HAP-1 (cell line): Measurements from ENCODE around the gene TCF7L1.
"Not testable (repeated sequence)": the region's sequence is repeated elsewhere in the genome, so short reads cannot be mapped to it uniquely, and the experiment has no call there.

Experiments used
- DNase-seq, 2 experiments: peaks; one replicate each; pipeline ENCODE4 v3.0.0-alpha.2; 2016 to 2020; ENCODE audit warnings: low spot score in 2 of 2
- H3K27me3 ChIP-seq: fragments of 250-450 bp; sonication (Bioruptor Pico); 2 replicates; pipeline ENCODE4 v1.5.1; 2020; ENCODE audit warnings: low read depth, mild to moderate bottlenecking, moderate library complexity
- H3K36me3 ChIP-seq: fragments of 250-450 bp; sonication (Bioruptor Pico); replicated peaks from 2 replicates; pipeline ENCODE4 v1.5.1; 2020; ENCODE audit warnings: mild to moderate bottlenecking
- H3K4me1 ChIP-seq: fragments of 250-450 bp; sonication (Bioruptor Pico); 2 replicates; pipeline ENCODE4 v1.5.1; 2020; ENCODE audit warnings: mild to moderate bottlenecking
- H3K4me3 ChIP-seq: fragments of 250-450 bp; sonication (Bioruptor Pico); 2 replicates; pipeline ENCODE4 v1.5.1; 2020; ENCODE audit warnings: mild to moderate bottlenecking, moderate library complexity
- H3K9me3 ChIP-seq: fragments of 250-450 bp; sonication (Bioruptor Pico); 2 replicates; pipeline ENCODE4 v1.5.1; 2020; ENCODE audit warnings: mild to moderate bottlenecking, moderate library complexity
- in situ Hi-C: fragments of 300-500 bp; cut with MboI; formaldehyde crosslinking; loops from 3 replicates; pipeline ENCODE4 v1.14.3; 2020; ENCODE audit warnings: low sequenced_read_pairs, inconsistent platforms, mixed read lengths

The TCF7L1 gene

DNA sequence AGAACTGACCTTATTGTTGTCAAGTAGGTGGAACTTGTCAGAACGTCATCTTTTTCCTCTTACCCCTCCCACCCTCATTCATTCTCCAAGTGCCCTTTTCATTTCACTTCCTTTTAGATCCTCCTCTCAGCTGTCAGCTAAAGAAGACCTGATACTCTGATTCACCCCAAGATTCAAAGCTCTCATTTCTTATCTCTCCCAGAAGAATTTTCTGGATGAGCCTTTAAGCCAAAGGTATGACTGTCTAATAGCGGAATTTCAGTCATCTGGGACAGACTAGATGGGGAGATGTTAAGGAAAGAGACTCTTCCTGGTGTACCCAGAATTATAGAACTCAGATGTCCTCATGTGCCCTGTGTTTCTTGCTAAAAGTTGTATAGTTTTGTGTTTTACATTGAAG is 53.9 kb downstream of the TCF7L1 start:
- Histone ChIP-seq H3K9me3 (no peaks in the 10 kb centered on the region), H3K4me3 (no peak overlapping the region), H3K4me1 (no peaks in the 10 kb centered on the region), H3K27me3 (no peaks in the 10 kb centered on the region), H3K36me3 (no peaks in the 10 kb centered on the region)
- in situ Hi-C loops: no loop called here
- DNase-seq: no peak

DNA sequence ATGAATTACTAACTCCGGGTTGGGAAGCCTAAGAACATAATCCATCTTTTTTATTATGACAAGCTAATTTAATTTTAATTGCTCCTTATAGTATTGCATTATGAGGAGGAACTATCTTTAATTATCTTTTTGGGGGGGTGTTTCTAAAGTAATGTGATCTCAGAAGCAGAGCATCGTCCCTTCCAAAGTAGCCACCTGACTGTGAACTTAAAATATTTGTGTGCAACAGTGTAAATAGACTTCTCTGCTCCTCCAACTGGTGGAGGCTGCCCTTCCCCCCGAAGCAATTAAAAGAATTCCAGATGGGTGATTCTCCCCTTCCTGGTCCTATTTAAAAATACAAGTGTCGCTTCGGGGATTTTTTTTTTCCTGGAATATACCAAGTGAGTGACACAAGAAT is 55.7 kb downstream of the TCF7L1 start:
- no peaks in the 10 kb centered on the region for H3K4me1 ChIP-seq
- H3K9me3 ChIP-seq: no peaks in the 10 kb centered on the region
- DNase-seq: no peak
- no peaks in the 10 kb centered on the region for H3K27me3 ChIP-seq
- no peaks in the 10 kb centered on the region for H3K36me3 ChIP-seq
- no peak overlapping the region for H3K4me3 ChIP-seq
- in situ Hi-C loops: no loop called here

DNA sequence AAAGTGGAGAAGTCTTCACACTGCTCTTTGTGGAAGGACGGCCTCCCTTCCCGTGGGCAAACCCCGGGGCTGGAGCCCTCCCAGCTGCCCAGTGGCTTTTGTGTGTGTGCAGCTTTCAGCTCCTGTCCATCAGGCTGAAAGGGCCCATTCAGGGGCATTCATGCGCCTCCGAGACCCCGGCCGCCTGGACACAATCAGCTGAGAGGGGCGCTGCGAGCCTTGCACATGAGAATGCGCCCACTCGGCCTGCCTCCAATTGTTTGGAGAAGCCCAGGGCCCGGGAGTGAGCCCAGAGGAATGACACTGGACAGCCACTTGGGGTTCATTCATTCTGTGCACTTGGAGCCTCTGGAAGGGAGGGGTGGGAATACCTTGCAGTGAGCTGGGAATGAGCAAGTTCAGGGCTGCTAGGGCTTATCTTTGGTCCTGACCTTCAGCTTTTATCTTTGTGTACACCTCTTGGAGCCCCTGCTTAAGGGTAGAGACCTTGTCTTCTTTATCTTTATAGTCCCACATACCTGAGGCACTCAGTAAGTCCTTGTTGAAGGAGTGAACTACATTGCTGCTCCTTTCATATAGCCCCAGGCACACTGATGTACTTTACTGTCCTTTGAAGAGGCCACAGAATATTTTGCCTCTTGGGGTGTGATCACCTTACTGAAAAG is 56.5 kb downstream of the TCF7L1 start:
- H3K9me3 ChIP-seq: no peaks in the 10 kb centered on the region
- H3K36me3 ChIP-seq: no peaks in the 10 kb centered on the region
- no peak overlapping the region for H3K4me3 ChIP-seq
- no peaks in the 10 kb centered on the region for H3K4me1 ChIP-seq
- no peak for DNase-seq
- in situ Hi-C loops: no loop called here
- no peaks in the 10 kb centered on the region for H3K27me3 ChIP-seq

DNA sequence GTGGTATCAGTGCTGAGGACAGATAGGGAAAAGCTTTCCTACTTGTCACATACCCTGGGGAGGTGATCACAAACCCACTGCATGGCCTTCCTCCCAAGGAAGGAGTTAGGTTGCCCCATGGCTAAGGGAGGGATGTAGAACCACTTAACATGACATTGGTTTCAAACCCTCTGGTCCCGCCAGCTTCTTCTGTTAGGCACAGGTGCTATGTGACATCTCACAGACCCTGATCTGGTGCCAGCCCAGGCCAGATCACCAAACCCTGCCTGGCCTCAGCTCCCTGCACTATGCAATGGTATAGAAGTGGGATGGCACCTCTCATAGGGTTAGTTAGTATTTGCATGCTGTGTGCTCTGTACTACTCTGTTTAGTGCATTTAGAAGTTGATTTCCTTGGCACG is 58.0 kb downstream of the TCF7L1 start:
- Histone ChIP-seq H3K36me3 (no peaks in the 10 kb centered on the region), H3K4me3 (no peak overlapping the region), H3K4me1 (no peaks in the 10 kb centered on the region), H3K9me3 (no peaks in the 10 kb centered on the region), H3K27me3 (no peaks in the 10 kb centered on the region)
- in situ Hi-C loops: no loop called here
- DNase-seq: no peak

DNA sequence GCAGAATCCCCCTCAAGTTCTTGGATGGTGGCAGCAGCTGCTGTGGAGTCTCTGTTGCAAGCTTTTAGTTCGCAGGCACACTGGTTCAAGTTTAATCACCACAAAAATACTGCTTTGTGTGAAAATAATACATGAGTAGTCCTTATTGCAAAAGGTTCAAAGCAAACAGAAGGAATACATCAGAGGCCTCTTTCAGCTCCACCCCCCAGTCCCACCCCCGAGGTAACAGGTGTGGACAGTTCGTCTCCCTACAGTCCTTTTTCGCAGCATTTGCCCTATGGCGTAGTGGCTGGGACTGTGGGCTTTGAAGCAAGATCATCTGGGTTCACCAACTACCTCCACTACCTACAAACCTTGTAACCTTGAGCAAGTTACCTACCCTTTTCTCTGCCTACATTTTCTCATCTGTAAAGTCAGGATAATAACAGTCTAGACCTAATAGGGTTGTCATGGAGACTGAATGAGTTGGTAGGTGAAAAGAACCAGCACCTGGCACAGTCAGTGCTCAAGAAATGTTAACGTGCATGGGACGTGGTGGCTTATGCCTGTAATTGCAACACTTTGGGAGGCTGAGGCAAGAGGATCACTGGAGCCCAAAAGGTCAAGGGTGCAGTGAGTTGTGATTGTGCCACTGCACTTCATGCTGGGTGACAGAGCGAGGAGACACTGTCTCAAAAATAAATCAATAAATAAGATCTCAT is 61.7 kb downstream of the TCF7L1 start:
- in situ Hi-C loops: no loop called here
- Histone ChIP-seq H3K4me3 (no peak overlapping the region), H3K4me1 (no peaks in the 10 kb centered on the region), H3K27me3 (no peaks in the 10 kb centered on the region), H3K9me3 (no peaks in the 10 kb centered on the region), H3K36me3 (no peaks in the 10 kb centered on the region)
- DNase-seq: no peak

DNA sequence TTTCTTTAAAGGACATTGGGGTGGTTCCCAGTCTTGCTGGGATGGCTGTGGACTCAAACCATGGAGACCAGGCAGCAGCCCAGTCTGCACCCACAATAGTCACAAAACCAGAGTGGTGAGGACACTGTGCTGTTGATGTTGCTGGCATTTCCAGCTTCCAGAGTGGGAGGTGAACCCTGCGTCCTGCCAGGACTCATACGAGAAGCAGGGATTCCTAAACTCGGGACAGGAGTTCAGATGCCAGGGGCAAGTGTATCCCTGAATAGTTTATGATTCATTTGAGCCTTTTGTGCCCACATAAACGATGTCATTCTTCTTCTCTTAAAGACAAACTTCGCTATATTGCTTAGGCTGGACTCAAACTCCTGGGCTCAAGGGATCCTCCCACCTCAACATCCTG is 62.8 kb downstream of the TCF7L1 start:
- Histone ChIP-seq H3K4me1 (no peaks in the 10 kb centered on the region), H3K36me3 (no peaks in the 10 kb centered on the region), H3K27me3 (no peaks in the 10 kb centered on the region), H3K9me3 (no peaks in the 10 kb centered on the region), H3K4me3 (no peak overlapping the region)
- DNase-seq: no peak
- in situ Hi-C loops: no loop called here

DNA sequence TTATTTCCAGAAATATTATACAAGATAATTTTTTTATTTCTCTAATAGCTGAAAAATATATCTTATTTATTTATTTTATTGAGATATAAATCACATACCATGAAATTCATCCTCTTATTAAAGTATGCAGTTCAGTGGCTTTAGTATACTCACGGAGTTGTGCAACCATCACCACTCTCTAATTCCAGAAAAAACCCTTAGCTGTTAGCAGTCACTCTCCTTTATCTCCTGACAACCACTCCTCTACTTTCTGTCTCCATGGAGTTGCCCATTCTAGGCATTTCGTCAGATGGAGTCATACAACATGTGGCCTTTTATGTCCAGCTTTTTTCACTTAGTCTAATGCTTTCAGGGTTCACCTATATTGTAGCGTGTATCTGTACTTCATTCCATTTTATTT is 66.5 kb downstream of the TCF7L1 start:
- no peaks in the 10 kb centered on the region for H3K4me1 ChIP-seq
- H3K4me3 ChIP-seq: no peak overlapping the region
- no peaks in the 10 kb centered on the region for H3K9me3 ChIP-seq
- in situ Hi-C loops: no loop called here
- H3K27me3 ChIP-seq: no peaks in the 10 kb centered on the region
- DNase-seq: no peak
- H3K36me3 ChIP-seq: no peaks in the 10 kb centered on the region

DNA sequence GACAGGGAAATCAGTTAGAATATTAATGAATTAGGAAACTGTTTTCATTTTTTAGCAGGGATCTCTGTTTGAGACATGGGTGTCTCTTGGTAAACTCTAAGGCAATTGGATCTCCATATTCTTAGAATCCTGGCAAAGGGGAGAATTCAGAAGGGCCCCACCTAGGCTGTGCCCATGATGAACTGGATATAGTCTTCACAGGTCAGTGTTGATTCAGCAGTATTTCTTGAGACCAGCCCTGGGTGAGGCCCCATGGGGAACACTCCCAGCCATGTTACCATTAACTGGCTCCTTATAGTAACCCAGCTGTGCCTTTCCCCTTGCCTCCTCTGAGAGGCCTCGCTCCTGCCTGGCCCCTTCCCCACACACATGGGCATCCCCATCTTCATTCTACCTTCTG is 76.7 kb downstream of the TCF7L1 start:
- Histone ChIP-seq H3K9me3 (no peaks in the 10 kb centered on the region), H3K4me1 (peaks cover 10% of the 10 kb centered on the region), H3K4me3 (no peak overlapping the region), H3K27me3 (no peaks in the 10 kb centered on the region), H3K36me3 (no peaks in the 10 kb centered on the region; the same call in 1 of the 2 replicates)
- in situ Hi-C loops: no loop called here
- DNase-seq: no peak

DNA sequence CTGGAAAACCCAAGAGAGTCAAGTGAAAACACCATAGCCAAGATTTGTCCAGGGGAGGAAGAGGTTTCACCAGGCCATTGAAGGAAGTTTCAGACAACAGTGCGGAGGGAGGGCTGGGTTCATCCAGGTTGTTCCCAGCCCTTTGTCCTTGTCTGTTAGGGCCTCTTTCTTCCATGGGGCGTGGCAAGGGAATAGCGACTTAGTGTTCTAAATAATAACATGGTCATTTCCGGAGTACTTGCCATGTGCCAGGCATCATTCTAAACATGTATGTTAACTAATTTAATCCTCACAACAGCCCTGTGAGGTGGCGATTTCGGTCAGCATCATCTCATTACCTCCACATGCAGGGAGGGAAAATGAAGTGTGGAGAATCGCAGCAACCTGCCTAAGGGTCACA is 77.3 kb downstream of the TCF7L1 start:
- in situ Hi-C loops: no loop called here
- no peak for DNase-seq
- no peaks in the 10 kb centered on the region for H3K27me3 ChIP-seq

DNA sequence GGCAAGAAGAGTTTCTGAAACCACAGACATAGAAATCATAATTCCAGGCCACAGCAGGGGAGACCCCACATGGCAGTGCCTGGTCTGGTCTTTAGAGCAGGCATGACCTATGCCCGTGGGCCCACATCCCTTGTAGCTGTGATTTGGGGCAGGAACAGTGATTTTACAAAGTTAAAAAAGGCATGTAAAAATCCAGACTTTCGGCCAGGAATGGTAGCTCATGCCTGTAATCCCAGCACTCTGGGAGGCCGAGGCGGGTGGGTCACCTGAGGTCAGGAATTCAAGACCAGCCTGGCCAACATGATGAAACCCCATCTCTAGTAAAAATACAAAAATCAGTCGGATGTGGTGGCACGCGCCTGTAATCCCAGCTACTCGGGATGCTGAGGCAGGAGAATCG is 78.4 kb downstream of the TCF7L1 start:
- H3K9me3 ChIP-seq, H3K36me3 ChIP-seq, H3K4me3 ChIP-seq, DNase-seq, H3K27me3 ChIP-seq, in situ Hi-C loops: not testable (repeated sequence)
- H3K4me1 ChIP-seq: peaks cover 23% of the 10 kb centered on the region

More for the DNA sequence above, 77.3 kb downstream of the TCF7L1 start:
- Histone ChIP-seq H3K36me3 (no peaks in the 10 kb centered on the region; the same call in 1 of the 2 replicates), H3K4me1 (peaks cover 15% of the 10 kb centered on the region), H3K4me3 (no peak overlapping the region), H3K9me3 (no peaks in the 10 kb centered on the region)

DNA sequence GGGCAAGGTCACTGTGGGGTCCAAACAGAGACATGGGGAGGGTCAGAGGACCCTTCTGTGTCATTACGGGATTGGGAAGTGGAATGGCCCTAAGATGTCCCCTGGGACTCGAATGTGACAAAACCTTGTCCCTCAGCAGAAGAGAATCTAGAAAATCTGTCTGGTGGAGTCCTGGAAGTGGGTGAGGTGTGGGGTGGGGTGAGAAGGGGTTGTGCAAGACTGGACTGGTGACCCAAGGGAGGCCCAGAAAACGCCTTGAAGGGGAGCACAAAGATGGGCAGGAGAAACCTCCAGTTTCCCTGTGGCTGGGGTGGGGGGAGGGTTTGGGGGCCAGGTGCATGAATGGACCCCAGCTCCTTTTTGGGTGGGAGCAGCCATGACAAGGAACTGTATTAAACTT is 79.6 kb downstream of the TCF7L1 start:
- no peaks in the 10 kb centered on the region for H3K9me3 ChIP-seq
- H3K36me3 ChIP-seq: no peaks in the 10 kb centered on the region; the same call in 1 of the 2 replicates
- no peaks in the 10 kb centered on the region for H3K27me3 ChIP-seq
- H3K4me1 ChIP-seq: peaks cover 30% of the 10 kb centered on the region
- no peak overlapping the region for H3K4me3 ChIP-seq
- DNase-seq: no peak
- in situ Hi-C loops: no loop called here

DNA sequence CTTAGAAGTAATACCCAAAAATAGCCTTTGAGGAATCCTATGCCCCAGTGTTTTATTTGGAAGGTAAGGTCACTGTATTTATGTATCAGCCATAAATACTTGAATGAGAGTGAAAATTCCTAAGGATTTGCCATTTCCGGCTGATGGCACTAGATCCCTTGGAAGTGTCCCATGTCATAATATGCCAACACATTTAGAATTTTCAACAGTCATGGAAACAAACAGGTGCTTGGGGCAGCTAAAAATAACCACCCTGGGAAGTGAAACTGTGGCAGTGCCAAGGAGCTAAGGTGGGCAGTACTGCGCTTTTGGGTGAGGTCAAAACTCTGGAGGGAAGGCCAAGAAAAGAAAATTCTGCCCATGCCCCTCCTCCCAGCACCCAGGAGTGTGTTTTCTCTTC is 80.2 kb downstream of the TCF7L1 start:
- H3K4me1 ChIP-seq: peaks cover 30% of the 10 kb centered on the region
- DNase-seq: no peak
- in situ Hi-C loops: no loop called here
- H3K9me3 ChIP-seq: no peaks in the 10 kb centered on the region
- no peaks in the 10 kb centered on the region for H3K27me3 ChIP-seq
- H3K36me3 ChIP-seq: no peaks in the 10 kb centered on the region; the same call in 1 of the 2 replicates
- no peak overlapping the region for H3K4me3 ChIP-seq

DNA sequence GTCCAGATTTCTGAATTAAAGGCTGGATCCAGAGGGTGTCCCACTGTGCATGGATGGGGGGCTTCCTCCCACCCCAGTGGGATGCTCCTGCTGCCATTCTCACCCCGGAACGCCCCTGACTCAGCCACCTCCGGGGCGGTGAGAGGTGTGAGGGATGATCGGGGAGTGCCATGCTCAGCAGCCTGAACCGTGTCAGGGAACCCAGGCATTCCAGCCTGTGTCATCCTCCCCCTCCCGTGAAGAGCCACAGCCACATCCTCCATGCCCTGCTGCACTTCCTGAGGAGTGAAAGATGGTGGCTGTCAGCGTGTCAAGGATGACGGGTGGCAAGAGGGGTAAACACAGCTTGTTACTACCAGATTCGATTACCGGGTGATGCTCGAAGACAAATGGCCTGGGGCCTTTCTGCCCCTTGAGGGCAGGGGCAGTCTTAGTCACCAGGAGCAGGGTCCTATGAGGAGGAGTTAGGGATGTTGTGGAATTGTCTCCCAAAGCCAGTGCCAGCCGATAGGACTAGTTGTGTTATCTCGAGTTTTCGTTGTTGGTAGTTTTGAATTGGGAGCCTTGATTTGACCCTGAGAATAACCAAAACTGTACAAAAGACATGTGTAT is 80.8 kb downstream of the TCF7L1 start:
- DNase-seq: no peak
- H3K36me3 ChIP-seq: no peaks in the 10 kb centered on the region; the same call in 1 of the 2 replicates
- no peaks in the 10 kb centered on the region for H3K27me3 ChIP-seq
- in situ Hi-C loops: no loop called here
- H3K9me3 ChIP-seq: no peaks in the 10 kb centered on the region
- H3K4me3 ChIP-seq: no peak overlapping the region
- peaks cover 30% of the 10 kb centered on the region for H3K4me1 ChIP-seq

DNA sequence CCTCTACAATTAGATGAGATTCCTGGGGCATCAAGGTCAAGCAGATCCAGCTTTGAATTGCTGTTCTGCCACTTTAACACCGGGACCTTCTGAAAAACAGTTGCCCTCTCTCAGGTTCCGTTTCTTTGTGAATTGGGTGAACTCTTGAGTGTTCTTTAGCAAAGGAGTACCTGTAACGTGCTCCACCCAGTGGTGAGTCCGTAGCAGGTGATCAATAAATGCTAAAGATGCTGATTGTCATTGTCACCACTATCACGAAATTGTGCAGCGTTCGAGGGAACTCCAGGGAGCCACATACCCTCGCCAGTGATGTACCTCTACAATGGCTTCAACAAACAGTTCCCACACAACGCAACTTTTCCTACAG is 81.9 kb downstream of the TCF7L1 start:
- no peaks in the 10 kb centered on the region for H3K27me3 ChIP-seq
- in situ Hi-C loops: no loop called here

More for the DNA sequence above, 81.9 kb downstream of the TCF7L1 start:
- Histone ChIP-seq H3K4me1 (peaks cover 30% of the 10 kb centered on the region), H3K9me3 (no peaks in the 10 kb centered on the region), H3K36me3 (no peaks in the 10 kb centered on the region; the same call in 1 of the 2 replicates), H3K4me3 (no peak overlapping the region)
- no peak for DNase-seq
